Progenitor cell of endocrine pancreas (in vitro differentiated cells): Measurements from ENCODE around the gene DLX5. TPM values are rescaled to one million over a fixed set of nuclear protein-coding genes. Genes with fewer than 3 reads are reported as not detected.

ENCODE experiments used
- DNase-seq: peaks from one replicate; pipeline ENCODE4 v3.0.0; 2021; ENCODE audit warnings: low spot score; ENCODE audit not compliant: unreplicated experiment
- H3K27ac Mint-ChIP-seq: 2 replicates; pipeline ENCODE4 v1.8.0; 2021; ENCODE audit warnings: mild to moderate bottlenecking, moderate library complexity, mixed read lengths
- H3K27me3 Mint-ChIP-seq: 2 replicates; pipeline ENCODE4 v1.8.0; 2021; ENCODE audit warnings: mixed read lengths
- H3K36me3 Mint-ChIP-seq: 2 replicates; pipeline ENCODE4 v1.8.0; 2022; ENCODE audit warnings: mixed read lengths; ENCODE audit not compliant: insufficient read depth
- H3K4me1 Mint-ChIP-seq: 2 replicates; pipeline ENCODE4 v1.8.0; 2021; ENCODE audit warnings: low read depth, mixed read lengths
- H3K4me3 Mint-ChIP-seq: 2 replicates; pipeline ENCODE4 v1.8.0; 2021; ENCODE audit warnings: low read depth, mild to moderate bottlenecking, moderate library complexity, mixed read lengths
- H3K9me3 Mint-ChIP-seq: 2 replicates; pipeline ENCODE4 v1.8.0; 2021; ENCODE audit warnings: low read depth, mixed read lengths
- total RNA-seq: library from RNA; stranded (reverse); gene quantifications from 2 replicates; pipeline ENCODE4 v1.2.1, GENCODE V29; 2021
- TF ChIP-seq, protein P1 (sequence below): fragments of 200-600 bp; sonication (generic); IDR thresholded peaks from one replicate; pipeline ENCODE4 v1.5.0; 2021; ENCODE audit warnings: antibody characterized with exemption, mild to moderate bottlenecking; ENCODE audit not compliant: unreplicated experiment

The DLX5 gene
- total RNA-seq, 1 donor from 2014 or later, result 1.7 TPM

DNA sequence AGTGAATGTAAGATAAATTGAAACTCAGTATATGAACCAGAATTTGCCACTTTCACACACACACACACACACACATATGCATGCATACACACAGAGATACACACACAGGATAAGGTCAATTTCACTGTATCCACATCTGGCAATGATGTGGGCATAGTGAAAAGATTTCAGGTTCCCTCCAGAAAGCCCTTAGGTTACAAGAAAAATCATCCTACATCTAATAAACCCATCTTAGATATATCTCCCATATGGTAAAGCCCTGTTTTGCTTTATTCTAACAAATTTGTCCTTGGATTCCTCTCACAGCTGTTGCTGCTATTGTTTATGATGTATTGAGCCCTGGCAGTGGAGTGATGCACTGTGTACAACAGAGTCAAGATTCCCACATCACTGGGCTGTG lies 47.2 kb downstream of the DLX5 start:
- Mint-ChIP-seq H3K36me3 (no peaks in the 10 kb centered on the region), H3K4me1 (no peaks in the 10 kb centered on the region), H3K9me3 (no peaks in the 10 kb centered on the region), H3K27ac (no peak overlapping the region), H3K27me3 (peaks cover 33% of the 10 kb centered on the region), H3K4me3 (no peak overlapping the region)
- DNase-seq, result no peak
- TF ChIP-seq, protein P1, sequence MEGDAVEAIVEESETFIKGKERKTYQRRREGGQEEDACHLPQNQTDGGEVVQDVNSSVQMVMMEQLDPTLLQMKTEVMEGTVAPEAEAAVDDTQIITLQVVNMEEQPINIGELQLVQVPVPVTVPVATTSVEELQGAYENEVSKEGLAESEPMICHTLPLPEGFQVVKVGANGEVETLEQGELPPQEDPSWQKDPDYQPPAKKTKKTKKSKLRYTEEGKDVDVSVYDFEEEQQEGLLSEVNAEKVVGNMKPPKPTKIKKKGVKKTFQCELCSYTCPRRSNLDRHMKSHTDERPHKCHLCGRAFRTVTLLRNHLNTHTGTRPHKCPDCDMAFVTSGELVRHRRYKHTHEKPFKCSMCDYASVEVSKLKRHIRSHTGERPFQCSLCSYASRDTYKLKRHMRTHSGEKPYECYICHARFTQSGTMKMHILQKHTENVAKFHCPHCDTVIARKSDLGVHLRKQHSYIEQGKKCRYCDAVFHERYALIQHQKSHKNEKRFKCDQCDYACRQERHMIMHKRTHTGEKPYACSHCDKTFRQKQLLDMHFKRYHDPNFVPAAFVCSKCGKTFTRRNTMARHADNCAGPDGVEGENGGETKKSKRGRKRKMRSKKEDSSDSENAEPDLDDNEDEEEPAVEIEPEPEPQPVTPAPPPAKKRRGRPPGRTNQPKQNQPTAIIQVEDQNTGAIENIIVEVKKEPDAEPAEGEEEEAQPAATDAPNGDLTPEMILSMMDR, result no peak

DNA sequence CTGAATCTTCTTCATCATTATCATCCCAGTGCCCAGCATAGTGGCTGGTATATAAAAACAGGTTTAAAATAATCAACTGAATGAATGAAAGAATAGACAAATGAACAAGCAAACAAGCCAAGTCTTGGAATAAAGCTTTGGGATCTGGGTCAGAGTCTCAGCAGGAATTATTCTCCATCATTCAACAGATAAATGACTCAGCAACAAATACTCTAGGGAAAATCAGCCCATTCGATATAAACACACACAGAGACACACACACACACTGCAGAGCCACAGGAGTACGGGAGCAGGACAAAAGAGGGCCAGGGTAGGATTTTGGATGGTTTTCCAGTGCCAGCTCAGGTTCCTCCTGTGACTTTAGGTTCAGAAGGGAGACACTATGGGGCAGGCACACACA lies 48.5 kb downstream of the DLX5 start:
- Mint-ChIP-seq H3K4me1 (no peaks in the 10 kb centered on the region), H3K4me3 (no peak overlapping the region), H3K27ac (no peak overlapping the region), H3K36me3 (no peaks in the 10 kb centered on the region), H3K9me3 (no peaks in the 10 kb centered on the region), H3K27me3 (peaks cover 29% of the 10 kb centered on the region)
- TF ChIP-seq, protein P1, result no peak
- DNase-seq, result no peak

DNA sequence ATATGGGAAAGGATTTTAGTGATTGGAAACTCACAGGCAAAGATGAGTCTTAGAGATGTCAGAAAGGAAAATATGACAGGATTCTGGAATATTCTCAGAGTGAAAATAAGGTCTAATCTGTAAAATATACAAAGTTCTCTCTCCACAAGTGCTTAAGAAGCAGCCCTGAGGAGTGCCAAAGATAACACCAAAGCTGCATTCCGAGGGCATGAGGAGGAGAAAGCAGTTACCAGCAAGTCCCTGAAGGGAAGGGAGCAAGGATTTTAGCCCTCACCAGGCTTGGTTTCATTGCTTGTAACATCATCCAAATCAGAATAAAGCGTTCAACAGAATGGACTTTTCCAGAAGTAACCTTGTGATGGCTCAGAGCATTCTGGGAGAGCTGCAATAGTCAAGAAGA lies 50.6 kb downstream of the DLX5 start:
- Mint-ChIP-seq H3K27me3 (peaks cover 34% of the 10 kb centered on the region), H3K9me3 (no peaks in the 10 kb centered on the region), H3K36me3 (no peaks in the 10 kb centered on the region), H3K4me3 (no peak overlapping the region), H3K27ac (no peak overlapping the region), H3K4me1 (no peaks in the 10 kb centered on the region)
- no peak for DNase-seq
- TF ChIP-seq, protein P1, result no peak

DNA sequence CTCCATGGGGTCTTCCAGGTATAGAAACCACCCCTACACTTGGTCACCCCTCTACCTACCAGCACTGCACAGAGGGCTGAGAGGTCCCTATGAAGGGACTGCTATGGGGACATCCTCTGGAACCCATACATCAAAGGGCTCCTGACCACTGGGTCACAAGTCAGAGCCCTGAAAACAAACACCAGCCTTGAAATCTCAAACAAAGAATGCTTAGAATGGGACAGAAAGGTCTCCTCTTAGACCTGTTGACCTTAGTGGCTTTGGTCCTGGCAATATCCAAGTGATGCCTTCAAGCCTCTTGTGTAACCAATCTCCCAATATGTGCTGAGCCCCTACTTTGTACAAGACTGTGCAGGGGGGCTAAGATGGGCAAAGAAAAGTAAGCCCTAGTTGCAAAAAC lies 53.9 kb downstream of the DLX5 start:
- Mint-ChIP-seq H3K36me3 (no peaks in the 10 kb centered on the region), H3K4me3 (no peak overlapping the region), H3K9me3 (no peaks in the 10 kb centered on the region), H3K27me3 (peaks cover 35% of the 10 kb centered on the region), H3K27ac (no peak overlapping the region), H3K4me1 (no peaks in the 10 kb centered on the region)
- DNase-seq, result no peak
- TF ChIP-seq, protein P1, result no peak

Other genes with a start within 250 kb of the DLX5 start
- gene DLX6, start 19.3 kb downstream of the DLX5 start, total RNA-seq, result 0.38 and 1.00 TPM in 2 replicates
- gene SDHAF3, start 92.9 kb upstream of the DLX5 start, total RNA-seq, result 15.1 and 17.1 TPM in 2 replicates